ENCODE results near the gene CBLB. TPM values are rescaled to one million over a fixed set of nuclear protein-coding genes. Genes with fewer than 3 reads are reported as not detected.

Gene CBLB
- total RNA-seq, 1 donor from 2014 or later: 19.8 TPM

- H3K4me3 ChIP-seq (ENCODE audit: low read length in 3 of 3): no peak overlapping the region
- no peaks in the 10 kb centered on the region for H3K27me3 ChIP-seq (ENCODE audit: control insufficient read depth in 3 of 3, insufficient read depth in 3 of 3, low read length in 3 of 3)
- H3K9me3 ChIP-seq (ENCODE audit: control insufficient read depth in 3 of 3, low read length in 3 of 3): no peaks in the 10 kb centered on the region
- H3K9ac ChIP-seq (ENCODE audit: low read depth in 1 of 3, low read length in 3 of 3): no peak overlapping the region
- peaks cover 3 to 6% (median 3%) of the 10 kb centered on the region in 3 donors for H3K4me1 ChIP-seq (ENCODE audit: control insufficient read depth in 3 of 3, insufficient read depth in 3 of 3, low read length in 3 of 3)
- no peak overlapping the region for H3K27ac ChIP-seq (ENCODE audit: low read depth, low read length)
- H3K36me3 ChIP-seq (ENCODE audit: control insufficient read depth in 3 of 3, insufficient read depth in 3 of 3, low read length in 3 of 3): no peaks in the 10 kb centered on the region
Observed at GRCh38 chr3:105785803-105786202, 83.0 kb downstream of the CBLB start.

DNA sequence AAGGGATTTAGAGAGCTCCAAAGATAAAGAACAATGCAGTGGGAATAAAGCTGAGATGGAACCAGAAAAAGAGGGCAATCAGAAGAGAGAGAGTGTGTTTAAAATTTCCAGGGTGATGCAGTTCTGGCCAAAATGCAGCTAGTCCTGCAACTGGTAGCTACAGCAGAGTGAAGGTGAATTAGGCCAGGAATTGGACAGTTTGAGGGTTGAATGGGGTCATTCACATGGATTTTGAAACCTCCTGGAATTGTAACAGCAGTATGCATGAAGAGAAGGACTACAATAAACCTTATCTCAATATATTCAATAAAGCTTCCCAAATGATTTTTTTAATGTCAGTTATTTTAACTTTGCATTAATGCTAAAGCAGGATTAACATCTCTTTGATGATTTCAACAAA lies 85.2 kb downstream of the CBLB start:
- H3K9me3 ChIP-seq (ENCODE audit: control insufficient read depth in 3 of 3, low read length in 3 of 3): no peaks in the 10 kb centered on the region
- no peak overlapping the region for H3K27ac ChIP-seq (ENCODE audit: low read depth, low read length)
- no peak overlapping the region for H3K4me3 ChIP-seq (ENCODE audit: low read length in 3 of 3)
- H3K9ac ChIP-seq (ENCODE audit: low read depth in 1 of 3, low read length in 3 of 3): no peak overlapping the region
- H3K27me3 ChIP-seq (ENCODE audit: control insufficient read depth in 3 of 3, insufficient read depth in 3 of 3, low read length in 3 of 3): no peaks in the 10 kb centered on the region
- H3K4me1 ChIP-seq (ENCODE audit: control insufficient read depth in 3 of 3, insufficient read depth in 3 of 3, low read length in 3 of 3): peaks cover 0 to 3% (median 0%) of the 10 kb centered on the region in 3 donors
- H3K36me3 ChIP-seq (ENCODE audit: control insufficient read depth in 3 of 3, insufficient read depth in 3 of 3, low read length in 3 of 3): no peaks in the 10 kb centered on the region

GRCh38 chr3:105781871-105782270 lies 86.9 kb downstream of the CBLB start:
- Histone ChIP-seq H3K4me3 (ENCODE audit: low read length in 3 of 3) (no peak overlapping the region), H3K36me3 (ENCODE audit: control insufficient read depth in 3 of 3, insufficient read depth in 3 of 3, low read length in 3 of 3) (no peaks in the 10 kb centered on the region), H3K9me3 (ENCODE audit: control insufficient read depth in 3 of 3, low read length in 3 of 3) (no peaks in the 10 kb centered on the region), H3K4me1 (ENCODE audit: control insufficient read depth in 3 of 3, insufficient read depth in 3 of 3, low read length in 3 of 3) (peaks cover 0 to 3% (median 0%) of the 10 kb centered on the region in 3 donors), H3K9ac (ENCODE audit: low read depth in 1 of 3, low read length in 3 of 3) (no peak overlapping the region), H3K27ac (ENCODE audit: low read depth, low read length) (no peak overlapping the region), H3K27me3 (ENCODE audit: control insufficient read depth in 3 of 3, insufficient read depth in 3 of 3, low read length in 3 of 3) (no peaks in the 10 kb centered on the region)

DNA sequence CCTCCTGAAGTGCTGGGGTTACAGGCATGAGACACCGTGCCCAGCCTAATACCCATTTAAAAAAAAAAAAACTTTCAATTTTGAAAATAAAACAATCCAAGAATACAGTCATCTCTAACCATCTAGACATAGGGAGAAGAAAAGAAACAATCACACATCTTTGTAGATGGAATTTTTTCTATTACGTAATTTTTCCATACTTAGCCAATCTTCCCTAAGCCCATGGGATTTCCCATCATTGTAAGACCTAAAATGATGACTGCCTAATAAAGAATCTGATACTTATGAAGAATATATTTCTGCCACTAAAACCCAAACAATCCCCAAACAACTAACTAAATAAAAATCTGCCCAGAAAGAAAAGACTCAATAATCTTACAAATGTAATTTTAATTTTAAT lies 88.7 kb downstream of the CBLB start:
- Histone ChIP-seq H3K4me3 (ENCODE audit: low read length in 3 of 3) (no peak overlapping the region), H3K27me3 (ENCODE audit: control insufficient read depth in 3 of 3, insufficient read depth in 3 of 3, low read length in 3 of 3) (no peaks in the 10 kb centered on the region), H3K9ac (ENCODE audit: low read depth in 1 of 3, low read length in 3 of 3) (no peak overlapping the region), H3K36me3 (ENCODE audit: control insufficient read depth in 3 of 3, insufficient read depth in 3 of 3, low read length in 3 of 3) (no peaks in the 10 kb centered on the region), H3K4me1 (ENCODE audit: control insufficient read depth in 3 of 3, insufficient read depth in 3 of 3, low read length in 3 of 3) (no peaks in the 10 kb centered on the region), H3K27ac (ENCODE audit: low read depth, low read length) (no peak overlapping the region), H3K9me3 (ENCODE audit: control insufficient read depth in 3 of 3, low read length in 3 of 3) (no peaks in the 10 kb centered on the region)

DNA sequence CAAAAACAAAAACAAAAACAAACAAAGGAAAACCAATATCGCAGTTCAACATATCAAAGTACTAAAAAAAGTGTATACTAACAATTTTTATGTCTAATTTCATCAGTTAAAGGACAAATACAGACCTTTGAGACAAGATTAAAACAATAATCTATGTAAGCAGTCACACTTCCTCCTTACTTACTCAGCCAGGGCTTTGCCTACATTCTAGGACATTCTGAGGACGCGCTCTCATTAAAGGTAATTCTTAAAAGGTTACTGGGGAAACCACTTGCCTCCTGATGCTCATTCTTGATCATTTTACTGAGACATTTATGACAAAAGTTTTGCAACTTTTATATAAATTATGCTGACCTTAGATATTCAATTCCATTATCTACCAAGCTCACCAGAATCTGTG lies 93.4 kb downstream of the CBLB start:
- Histone ChIP-seq H3K9ac (ENCODE audit: low read depth in 1 of 3, low read length in 3 of 3) (no peak overlapping the region), H3K4me1 (ENCODE audit: control insufficient read depth in 3 of 3, insufficient read depth in 3 of 3, low read length in 3 of 3) (no peaks in the 10 kb centered on the region), H3K9me3 (ENCODE audit: control insufficient read depth in 3 of 3, low read length in 3 of 3) (no peaks in the 10 kb centered on the region), H3K27ac (ENCODE audit: low read depth, low read length) (no peak overlapping the region), H3K4me3 (ENCODE audit: low read length in 3 of 3) (no peak overlapping the region), H3K36me3 (ENCODE audit: control insufficient read depth in 3 of 3, insufficient read depth in 3 of 3, low read length in 3 of 3) (no peaks in the 10 kb centered on the region), H3K27me3 (ENCODE audit: control insufficient read depth in 3 of 3, insufficient read depth in 3 of 3, low read length in 3 of 3) (no peaks in the 10 kb centered on the region)

- Histone ChIP-seq H3K4me3 (ENCODE audit: low read length in 3 of 3) (no peak overlapping the region), H3K9me3 (ENCODE audit: control insufficient read depth in 3 of 3, low read length in 3 of 3) (no peaks in the 10 kb centered on the region), H3K4me1 (ENCODE audit: control insufficient read depth in 3 of 3, insufficient read depth in 3 of 3, low read length in 3 of 3) (no peaks in the 10 kb centered on the region), H3K36me3 (ENCODE audit: control insufficient read depth in 3 of 3, insufficient read depth in 3 of 3, low read length in 3 of 3) (no peaks in the 10 kb centered on the region), H3K9ac (ENCODE audit: low read depth in 1 of 3, low read length in 3 of 3) (no peak overlapping the region), H3K27me3 (ENCODE audit: control insufficient read depth in 3 of 3, insufficient read depth in 3 of 3, low read length in 3 of 3) (no peaks in the 10 kb centered on the region), H3K27ac (ENCODE audit: low read depth, low read length) (no peak overlapping the region)
Observed at GRCh38 chr3:105774444-105775180, 94.2 kb downstream of the CBLB start.

- Histone ChIP-seq H3K27me3 (ENCODE audit: control insufficient read depth in 3 of 3, insufficient read depth in 3 of 3, low read length in 3 of 3) (no peaks in the 10 kb centered on the region), H3K27ac (ENCODE audit: low read depth, low read length) (no peak overlapping the region), H3K4me1 (ENCODE audit: control insufficient read depth in 3 of 3, insufficient read depth in 3 of 3, low read length in 3 of 3) (no peaks in the 10 kb centered on the region), H3K4me3 (ENCODE audit: low read length in 3 of 3) (no peak overlapping the region), H3K36me3 (ENCODE audit: control insufficient read depth in 3 of 3, insufficient read depth in 3 of 3, low read length in 3 of 3) (no peaks in the 10 kb centered on the region), H3K9ac (ENCODE audit: low read depth in 1 of 3, low read length in 3 of 3) (no peak overlapping the region), H3K9me3 (ENCODE audit: control insufficient read depth in 3 of 3, low read length in 3 of 3) (no peaks in the 10 kb centered on the region)
Observed at GRCh38 chr3:105773291-105773690, 95.5 kb downstream of the CBLB start.

- H3K4me1 ChIP-seq (ENCODE audit: control insufficient read depth in 3 of 3, insufficient read depth in 3 of 3, low read length in 3 of 3): no peaks in the 10 kb centered on the region
- H3K4me3 ChIP-seq (ENCODE audit: low read length in 3 of 3): no peak overlapping the region
- H3K36me3 ChIP-seq (ENCODE audit: control insufficient read depth in 3 of 3, insufficient read depth in 3 of 3, low read length in 3 of 3): no peaks in the 10 kb centered on the region
Observed at GRCh38 chr3:105772635-105773034, 96.2 kb downstream of the CBLB start.

GRCh38 chr3:105771392-105771791 lies 97.4 kb downstream of the CBLB start:
- Histone ChIP-seq H3K9ac (ENCODE audit: low read depth in 1 of 3, low read length in 3 of 3) (no peak overlapping the region), H3K27me3 (ENCODE audit: control insufficient read depth in 3 of 3, insufficient read depth in 3 of 3, low read length in 3 of 3) (no peaks in the 10 kb centered on the region), H3K36me3 (ENCODE audit: control insufficient read depth in 3 of 3, insufficient read depth in 3 of 3, low read length in 3 of 3) (no peaks in the 10 kb centered on the region), H3K27ac (ENCODE audit: low read depth, low read length) (no peak overlapping the region), H3K4me3 (ENCODE audit: low read length in 3 of 3) (no peak overlapping the region), H3K9me3 (ENCODE audit: control insufficient read depth in 3 of 3, low read length in 3 of 3) (no peaks in the 10 kb centered on the region), H3K4me1 (ENCODE audit: control insufficient read depth in 3 of 3, insufficient read depth in 3 of 3, low read length in 3 of 3) (no peaks in the 10 kb centered on the region)

More at GRCh38 chr3:105772635-105773034, 96.2 kb downstream of the CBLB start:
- no peaks in the 10 kb centered on the region for H3K27me3 ChIP-seq (ENCODE audit: control insufficient read depth in 3 of 3, insufficient read depth in 3 of 3, low read length in 3 of 3)
- H3K27ac ChIP-seq (ENCODE audit: low read depth, low read length): no peak overlapping the region
- H3K9ac ChIP-seq (ENCODE audit: low read depth in 1 of 3, low read length in 3 of 3): no peak overlapping the region
- no peaks in the 10 kb centered on the region for H3K9me3 ChIP-seq (ENCODE audit: control insufficient read depth in 3 of 3, low read length in 3 of 3)

GRCh38 chr3:105770410-105770809 lies 98.4 kb downstream of the CBLB start:
- Histone ChIP-seq H3K36me3 (ENCODE audit: control insufficient read depth in 3 of 3, insufficient read depth in 3 of 3, low read length in 3 of 3) (no peaks in the 10 kb centered on the region), H3K4me1 (ENCODE audit: control insufficient read depth in 3 of 3, insufficient read depth in 3 of 3, low read length in 3 of 3) (no peaks in the 10 kb centered on the region)

More at GRCh38 chr3:105770410-105770809, 98.4 kb downstream of the CBLB start:
- Histone ChIP-seq H3K9me3 (ENCODE audit: control insufficient read depth in 3 of 3, low read length in 3 of 3) (no peaks in the 10 kb centered on the region), H3K9ac (ENCODE audit: low read depth in 1 of 3, low read length in 3 of 3) (no peak overlapping the region), H3K27ac (ENCODE audit: low read depth, low read length) (no peak overlapping the region), H3K27me3 (ENCODE audit: control insufficient read depth in 3 of 3, insufficient read depth in 3 of 3, low read length in 3 of 3) (no peaks in the 10 kb centered on the region), H3K4me3 (ENCODE audit: low read length in 3 of 3) (no peak overlapping the region)
